ENCODE measurements around the gene GRIA3. TPM values are rescaled to one million over a fixed set of nuclear protein-coding genes. Genes with fewer than 3 reads are reported as not detected.

The GRIA3 gene
- polyA plus RNA-seq, 1 of the 3 experiments (the other 2 are of a cell fraction) = 0.15 TPM

GRCh38 chrX:123193101-123193500, 9.0 kb downstream of the GRIA3 start:
- H3F3A ChIP-seq (replicated peaks; ENCODE audit: insufficient read depth) = no peaks in the 10 kb centered on the region
- no peak overlapping the region for H3K4me3 ChIP-seq (ENCODE audit: low read depth in 2 of 2, low read length in 1 of 2)
- no peak overlapping the region for H3K4me2 ChIP-seq
- no peak overlapping the region for H2AFZ ChIP-seq (ENCODE audit: low read depth)
- no peaks in the 10 kb centered on the region for H3K9me3 ChIP-seq
- no peaks in the 10 kb centered on the region for H3K79me2 ChIP-seq (ENCODE audit: insufficient read depth)
- H4K20me1 ChIP-seq (ENCODE audit: insufficient read depth) = no peaks in the 10 kb centered on the region
- H3K27me3 ChIP-seq (ENCODE audit: insufficient read depth) = no peaks in the 10 kb centered on the region; the same call in 1 of the 2 replicates
- no peak overlapping the region for H3K27ac ChIP-seq (ENCODE audit: low read depth in 2 of 2, low read length in 1 of 2)
- H3K4me1 ChIP-seq (ENCODE audit: control insufficient read depth in 1 of 2, insufficient read depth in 2 of 2, low read depth in 1 of 2, low read length in 1 of 2) = no peaks in the 10 kb centered on the region
- no peaks in the 10 kb centered on the region for H3K36me3 ChIP-seq (replicated peaks in 1 of 2; ENCODE audit: control insufficient read depth in 1 of 2, insufficient read depth in 2 of 2, low read length in 1 of 2)
- DNase-seq = no peak
- POLR2A ChIA-PET = no interaction called here
- H3K9me2 ChIP-seq = no peaks in the 10 kb centered on the region
- TF ChIP-seq RAD21 (IDR thresholded peaks at IDR 0.05; ENCODE audit: low read length) = no peak
- TF ChIP-seq, protein P1, sequence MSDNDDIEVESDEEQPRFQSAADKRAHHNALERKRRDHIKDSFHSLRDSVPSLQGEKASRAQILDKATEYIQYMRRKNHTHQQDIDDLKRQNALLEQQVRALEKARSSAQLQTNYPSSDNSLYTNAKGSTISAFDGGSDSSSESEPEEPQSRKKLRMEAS (IDR thresholded peaks at IDR 0.05; ENCODE audit: low read depth) = no peak
- TF ChIP-seq NRF1 (IDR thresholded peaks at IDR 0.05; ENCODE audit: low read depth, low read length) = no peak
- no peak for TF ChIP-seq FOSL2 (IDR thresholded peaks at IDR 0.05; ENCODE audit: borderline replicate concordance, low read depth)
- TF ChIP-seq, protein P2, sequence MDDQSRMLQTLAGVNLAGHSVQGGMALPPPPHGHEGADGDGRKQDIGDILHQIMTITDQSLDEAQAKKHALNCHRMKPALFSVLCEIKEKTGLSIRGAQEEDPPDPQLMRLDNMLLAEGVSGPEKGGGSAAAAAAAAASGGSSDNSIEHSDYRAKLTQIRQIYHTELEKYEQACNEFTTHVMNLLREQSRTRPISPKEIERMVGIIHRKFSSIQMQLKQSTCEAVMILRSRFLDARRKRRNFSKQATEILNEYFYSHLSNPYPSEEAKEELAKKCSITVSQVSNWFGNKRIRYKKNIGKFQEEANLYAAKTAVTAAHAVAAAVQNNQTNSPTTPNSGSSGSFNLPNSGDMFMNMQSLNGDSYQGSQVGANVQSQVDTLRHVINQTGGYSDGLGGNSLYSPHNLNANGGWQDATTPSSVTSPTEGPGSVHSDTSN (IDR thresholded peaks at IDR 0.05) = no peak
- TF ChIP-seq, protein P3, sequence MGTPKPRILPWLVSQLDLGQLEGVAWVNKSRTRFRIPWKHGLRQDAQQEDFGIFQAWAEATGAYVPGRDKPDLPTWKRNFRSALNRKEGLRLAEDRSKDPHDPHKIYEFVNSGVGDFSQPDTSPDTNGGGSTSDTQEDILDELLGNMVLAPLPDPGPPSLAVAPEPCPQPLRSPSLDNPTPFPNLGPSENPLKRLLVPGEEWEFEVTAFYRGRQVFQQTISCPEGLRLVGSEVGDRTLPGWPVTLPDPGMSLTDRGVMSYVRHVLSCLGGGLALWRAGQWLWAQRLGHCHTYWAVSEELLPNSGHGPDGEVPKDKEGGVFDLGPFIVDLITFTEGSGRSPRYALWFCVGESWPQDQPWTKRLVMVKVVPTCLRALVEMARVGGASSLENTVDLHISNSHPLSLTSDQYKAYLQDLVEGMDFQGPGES (IDR thresholded peaks at IDR 0.05; ENCODE audit: low read depth, low read length) = no peak
- no peak for TF ChIP-seq MEF2A (IDR thresholded peaks at IDR 0.05; ENCODE audit: borderline replicate concordance, low read depth)
- no peak for TF ChIP-seq FOXJ3 (CRISPR knock-in tag; IDR thresholded peaks at IDR 0.05)
- TF ChIP-seq SMC3 (IDR thresholded peaks at IDR 0.05; ENCODE audit: low read depth, low read length) = no peak
- TF ChIP-seq ELF1 (IDR thresholded peaks at IDR 0.05) = no peak
- no peak for TF ChIP-seq SIN3A (IDR thresholded peaks at IDR 0.05; ENCODE audit: borderline replicate concordance, low read depth, low read length)
- no peak for TF ChIP-seq EP300 (IDR thresholded peaks at IDR 0.05; ENCODE audit: borderline replicate concordance in 1 of 2, low read depth in 1 of 2, low read length in 1 of 2)
- TF ChIP-seq, protein P4, sequence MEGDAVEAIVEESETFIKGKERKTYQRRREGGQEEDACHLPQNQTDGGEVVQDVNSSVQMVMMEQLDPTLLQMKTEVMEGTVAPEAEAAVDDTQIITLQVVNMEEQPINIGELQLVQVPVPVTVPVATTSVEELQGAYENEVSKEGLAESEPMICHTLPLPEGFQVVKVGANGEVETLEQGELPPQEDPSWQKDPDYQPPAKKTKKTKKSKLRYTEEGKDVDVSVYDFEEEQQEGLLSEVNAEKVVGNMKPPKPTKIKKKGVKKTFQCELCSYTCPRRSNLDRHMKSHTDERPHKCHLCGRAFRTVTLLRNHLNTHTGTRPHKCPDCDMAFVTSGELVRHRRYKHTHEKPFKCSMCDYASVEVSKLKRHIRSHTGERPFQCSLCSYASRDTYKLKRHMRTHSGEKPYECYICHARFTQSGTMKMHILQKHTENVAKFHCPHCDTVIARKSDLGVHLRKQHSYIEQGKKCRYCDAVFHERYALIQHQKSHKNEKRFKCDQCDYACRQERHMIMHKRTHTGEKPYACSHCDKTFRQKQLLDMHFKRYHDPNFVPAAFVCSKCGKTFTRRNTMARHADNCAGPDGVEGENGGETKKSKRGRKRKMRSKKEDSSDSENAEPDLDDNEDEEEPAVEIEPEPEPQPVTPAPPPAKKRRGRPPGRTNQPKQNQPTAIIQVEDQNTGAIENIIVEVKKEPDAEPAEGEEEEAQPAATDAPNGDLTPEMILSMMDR (IDR thresholded peaks at IDR 0.05) = no peak
- TF ChIP-seq ZBTB33 (IDR thresholded peaks at IDR 0.05; ENCODE audit: borderline replicate concordance, low read depth) = no peak
- TF ChIP-seq TAF1 (IDR thresholded peaks at IDR 0.05; ENCODE audit: borderline replicate concordance, low read depth, low read length) = no peak
- TF ChIP-seq GATA2 (CRISPR knock-in tag; IDR thresholded peaks at IDR 0.05) = no peak
- TF ChIP-seq RCOR1 (IDR thresholded peaks at IDR 0.05; ENCODE audit: low read length) = no peak
- TF ChIP-seq NFIC (IDR thresholded peaks at IDR 0.05; ENCODE audit: borderline replicate concordance) = no peak
- TF ChIP-seq, protein P5, sequence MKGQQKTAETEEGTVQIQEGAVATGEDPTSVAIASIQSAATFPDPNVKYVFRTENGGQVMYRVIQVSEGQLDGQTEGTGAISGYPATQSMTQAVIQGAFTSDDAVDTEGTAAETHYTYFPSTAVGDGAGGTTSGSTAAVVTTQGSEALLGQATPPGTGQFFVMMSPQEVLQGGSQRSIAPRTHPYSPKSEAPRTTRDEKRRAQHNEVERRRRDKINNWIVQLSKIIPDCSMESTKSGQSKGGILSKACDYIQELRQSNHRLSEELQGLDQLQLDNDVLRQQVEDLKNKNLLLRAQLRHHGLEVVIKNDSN (IDR thresholded peaks at IDR 0.05; ENCODE audit: borderline replicate concordance, low read depth) = no peak
- TF ChIP-seq, protein P6, sequence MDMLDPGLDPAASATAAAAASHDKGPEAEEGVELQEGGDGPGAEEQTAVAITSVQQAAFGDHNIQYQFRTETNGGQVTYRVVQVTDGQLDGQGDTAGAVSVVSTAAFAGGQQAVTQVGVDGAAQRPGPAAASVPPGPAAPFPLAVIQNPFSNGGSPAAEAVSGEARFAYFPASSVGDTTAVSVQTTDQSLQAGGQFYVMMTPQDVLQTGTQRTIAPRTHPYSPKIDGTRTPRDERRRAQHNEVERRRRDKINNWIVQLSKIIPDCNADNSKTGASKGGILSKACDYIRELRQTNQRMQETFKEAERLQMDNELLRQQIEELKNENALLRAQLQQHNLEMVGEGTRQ (IDR thresholded peaks at IDR 0.05; ENCODE audit: borderline replicate concordance, low read depth, low read length) = no peak
- WGBS (ENCODE audit: low lambda C conversion rate) = 27% methylated on average over 3 of the region's 4 CpGs
- H3K9ac ChIP-seq = no peak overlapping the region
- CTCF ChIA-PET = no interaction called here
